Measurements from ENCODE around the gene ZNF582.

DNA sequence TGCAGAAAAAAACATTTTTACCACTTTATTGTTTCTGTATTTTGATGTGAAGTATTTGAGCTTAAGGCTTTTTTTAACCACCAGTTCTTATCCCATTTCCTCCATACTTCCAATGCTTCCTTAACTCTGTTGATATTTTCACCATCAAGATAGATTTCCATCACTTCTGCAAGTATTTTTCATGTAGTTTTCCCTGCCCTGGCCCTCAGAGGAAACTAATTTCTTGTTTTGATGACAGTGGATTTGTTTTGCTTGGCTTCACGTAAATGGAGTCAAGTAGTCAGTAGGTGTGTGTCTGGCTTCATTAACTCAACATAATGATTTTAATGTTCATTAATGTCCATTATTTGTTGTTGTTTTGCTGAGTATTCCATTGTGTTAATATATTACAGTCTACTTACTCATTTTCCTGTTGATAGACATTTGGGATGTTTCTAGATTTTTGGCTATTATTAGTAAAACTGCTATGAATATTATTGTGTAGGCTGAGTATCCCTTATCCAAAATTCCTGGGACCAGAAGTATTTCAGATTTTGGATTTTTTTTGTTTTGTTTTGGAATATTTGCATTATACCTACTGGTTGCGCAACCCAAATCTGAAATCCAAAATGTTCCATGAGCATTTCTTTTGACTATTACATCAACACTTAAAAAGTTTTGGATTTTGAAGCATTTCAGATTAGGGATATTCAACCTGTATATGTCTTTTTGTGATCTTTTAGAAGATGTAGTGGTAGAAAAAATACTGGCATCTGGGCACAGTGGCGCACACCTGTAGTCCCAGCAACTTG lies 23.3 kb downstream of the ZNF582 start:
- TF ChIP-seq EZH2 (IDR thresholded peaks at IDR 0.05; ENCODE audit: insufficient read depth, poor library complexity, severe bottlenecking), result no peak
- no peak for TF ChIP-seq EZH2phosphoT487 (IDR thresholded peaks at IDR 0.05; ENCODE audit: insufficient read depth, low read depth)
